ENCODE results near the gene TMEM200B.

- no peak for TF ChIP-seq CTCF (IDR thresholded peaks at IDR 0.05; ENCODE audit: borderline replicate concordance, extremely low read depth, low read length, poor library complexity, severe bottlenecking)
- no peak for TF ChIP-seq EZH2 (IDR thresholded peaks at IDR 0.05; ENCODE audit: borderline replicate concordance, low read depth, low read length, severe bottlenecking)
These were observed 6.3 kb downstream of the TMEM200B start for GRCh38 chr1:29117381-29117780.

All from DND-41 (cell line).